ENCODE results near the gene SYT9. TPM values are rescaled to one million over a fixed set of nuclear protein-coding genes. Genes with fewer than 3 reads are reported as not detected.

The SYT9 gene
- total RNA-seq, 1 donor from 2014 or later: 0.21 TPM

- Mint-ChIP-seq H3K4me1 (ENCODE audit: unreplicated experiment) (peaks cover 26% of the 10 kb centered on the region), H3K27ac (ENCODE audit: unreplicated experiment) (no peak overlapping the region), H3K9me3 (ENCODE audit: unreplicated experiment) (no peaks in the 10 kb centered on the region), H3K36me3 (ENCODE audit: low read depth, unreplicated experiment) (no peaks in the 10 kb centered on the region), H3K4me3 (ENCODE audit: unreplicated experiment) (no peak overlapping the region), H3K27me3 (ENCODE audit: unreplicated experiment) (no peaks in the 10 kb centered on the region)
- TF ChIP-seq CTCF (IDR thresholded peaks at IDR 0.05; ENCODE audit: unreplicated experiment): no peak
- no peak for DNase-seq (ENCODE audit: low spot score)
Measured at GRCh38 chr11:7418906-7419305, 167.2 kb downstream of the SYT9 start.

- Mint-ChIP-seq H3K36me3 (ENCODE audit: low read depth, unreplicated experiment) (no peaks in the 10 kb centered on the region), H3K27me3 (ENCODE audit: unreplicated experiment) (no peaks in the 10 kb centered on the region), H3K9me3 (ENCODE audit: unreplicated experiment) (no peaks in the 10 kb centered on the region), H3K4me1 (ENCODE audit: unreplicated experiment) (peaks cover 22% of the 10 kb centered on the region), H3K27ac (ENCODE audit: unreplicated experiment) (no peak overlapping the region), H3K4me3 (ENCODE audit: unreplicated experiment) (no peak overlapping the region)
- no peak for DNase-seq (ENCODE audit: low spot score)
- no peak for TF ChIP-seq CTCF (IDR thresholded peaks at IDR 0.05; ENCODE audit: unreplicated experiment)
Measured at GRCh38 chr11:7421136-7421535, 169.4 kb downstream of the SYT9 start.

GRCh38 chr11:7422544-7423331, 171.0 kb downstream of the SYT9 start:
- no peak overlapping the region for H3K4me3 Mint-ChIP-seq (ENCODE audit: unreplicated experiment)
- H3K27ac Mint-ChIP-seq (ENCODE audit: unreplicated experiment): no peak overlapping the region
- H3K9me3 Mint-ChIP-seq (ENCODE audit: unreplicated experiment): no peaks in the 10 kb centered on the region
- H3K4me1 Mint-ChIP-seq (ENCODE audit: unreplicated experiment): peaks cover 20% of the 10 kb centered on the region
- H3K27me3 Mint-ChIP-seq (ENCODE audit: unreplicated experiment): no peaks in the 10 kb centered on the region
- no peak for DNase-seq (ENCODE audit: low spot score)
- TF ChIP-seq CTCF (IDR thresholded peaks at IDR 0.05; ENCODE audit: unreplicated experiment): no peak
- H3K36me3 Mint-ChIP-seq (ENCODE audit: low read depth, unreplicated experiment): no peaks in the 10 kb centered on the region

- no peak overlapping the region for H3K27ac Mint-ChIP-seq (ENCODE audit: unreplicated experiment)
- no peak for DNase-seq (ENCODE audit: low spot score)
- TF ChIP-seq CTCF (IDR thresholded peaks at IDR 0.05; ENCODE audit: unreplicated experiment): no peak
- H3K9me3 Mint-ChIP-seq (ENCODE audit: unreplicated experiment): no peaks in the 10 kb centered on the region
- no peaks in the 10 kb centered on the region for H3K27me3 Mint-ChIP-seq (ENCODE audit: unreplicated experiment)
- H3K4me3 Mint-ChIP-seq (ENCODE audit: unreplicated experiment): no peak overlapping the region
- peaks cover 14% of the 10 kb centered on the region for H3K4me1 Mint-ChIP-seq (ENCODE audit: unreplicated experiment)
- H3K36me3 Mint-ChIP-seq (ENCODE audit: low read depth, unreplicated experiment): no peaks in the 10 kb centered on the region
Measured at GRCh38 chr11:7423946-7424345, 172.2 kb downstream of the SYT9 start.

GRCh38 chr11:7427733-7428132, 176.0 kb downstream of the SYT9 start:
- no peak for TF ChIP-seq CTCF (IDR thresholded peaks at IDR 0.05; ENCODE audit: unreplicated experiment)
- H3K4me3 Mint-ChIP-seq (ENCODE audit: unreplicated experiment): no peak overlapping the region
- no peaks in the 10 kb centered on the region for H3K27me3 Mint-ChIP-seq (ENCODE audit: unreplicated experiment)
- no peaks in the 10 kb centered on the region for H3K36me3 Mint-ChIP-seq (ENCODE audit: low read depth, unreplicated experiment)
- peaks cover 6% of the 10 kb centered on the region for H3K4me1 Mint-ChIP-seq (ENCODE audit: unreplicated experiment)
- DNase-seq (ENCODE audit: low spot score): no peak
- H3K27ac Mint-ChIP-seq (ENCODE audit: unreplicated experiment): no peak overlapping the region
- H3K9me3 Mint-ChIP-seq (ENCODE audit: unreplicated experiment): no peaks in the 10 kb centered on the region
